Astrocyte (in vitro differentiated cells and primary cell): ENCODE data around the gene SYVN1. TPM values are rescaled to one million over a fixed set of nuclear protein-coding genes. Genes with fewer than 3 reads are reported as not detected.
A peak's percentile ranks its signal among the peaks of the same experiment; 100 is the strongest.

Experiments used
- DNase-seq: peaks from one replicate; pipeline ENCODE4 v3.0.0-alpha.2; 2010; ENCODE audit warnings: low read depth
- FAIRE-seq: peaks from 2 replicates; lab custom pipeline; 2011; peaks lifted over from hg19 to GRCh38; lab: Jason Lieb, UNC
- H2AFZ ChIP-seq: 2 replicates; pipeline ENCODE4 v1.6.0; 2012; ENCODE audit warnings: low read depth, low read length, inconsistent platforms
- H3K27ac ChIP-seq: 2 replicates; pipeline ENCODE4 v1.5.1; 2011; ENCODE audit warnings: low read depth, low read length, inconsistent platforms
- H3K27me3 ChIP-seq: 2 replicates; pipeline ENCODE4 v1.6.0; 2011; ENCODE audit warnings: low read length, inconsistent platforms; ENCODE audit not compliant: insufficient read depth
- H3K36me3 ChIP-seq: 2 replicates; pipeline ENCODE4 v1.5.1; 2011; ENCODE audit warnings: low read length, inconsistent platforms; ENCODE audit not compliant: insufficient read depth
- H3K4me1 ChIP-seq: 2 replicates; pipeline ENCODE4 v1.5.1; 2011; ENCODE audit warnings: low read length, inconsistent platforms; ENCODE audit not compliant: insufficient read depth
- H3K4me2 ChIP-seq: 2 replicates; pipeline ENCODE4 v1.6.0; 2012; ENCODE audit warnings: low read length, inconsistent platforms
- H3K4me3 ChIP-seq: 2 replicates; pipeline ENCODE4 v1.5.1; 2011; ENCODE audit warnings: low read depth, mild to moderate bottlenecking, low read length, inconsistent platforms; ENCODE audit not compliant: insufficient read depth
- H3K79me2 ChIP-seq: 2 replicates; pipeline ENCODE4 v1.6.0; 2012; ENCODE audit warnings: mild to moderate bottlenecking, low read length, inconsistent platforms; ENCODE audit not compliant: insufficient read depth
- H3K9ac ChIP-seq: 2 replicates; pipeline ENCODE4 v1.6.0; 2012; ENCODE audit warnings: mild to moderate bottlenecking, low read length, inconsistent platforms
- H3K9me3 ChIP-seq: 2 replicates; pipeline ENCODE4 v1.5.1; 2012; ENCODE audit warnings: low read depth, mild to moderate bottlenecking, low read length, inconsistent platforms; ENCODE audit not compliant: insufficient read depth
- H4K20me1 ChIP-seq: 2 replicates; pipeline ENCODE4 v1.6.0; 2012; ENCODE audit warnings: low read length, inconsistent platforms; ENCODE audit not compliant: insufficient read depth
- H3K27ac Mint-ChIP-seq: one replicate; pipeline ENCODE4 v1.8.0; 2021; ENCODE audit warnings: mild to moderate bottlenecking, mixed read lengths; ENCODE audit not compliant: unreplicated experiment
- H3K27me3 Mint-ChIP-seq: one replicate; pipeline ENCODE4 v1.8.0; 2021; ENCODE audit warnings: low read depth, mixed read lengths; ENCODE audit not compliant: unreplicated experiment
- H3K36me3 Mint-ChIP-seq: one replicate; pipeline ENCODE4 v1.8.0; 2021; ENCODE audit warnings: low read depth, mixed read lengths; ENCODE audit not compliant: unreplicated experiment
- H3K4me1 Mint-ChIP-seq: one replicate; pipeline ENCODE4 v1.8.0; 2021; ENCODE audit warnings: low read depth, mixed read lengths; ENCODE audit not compliant: unreplicated experiment
- H3K4me3 Mint-ChIP-seq: one replicate; pipeline ENCODE4 v1.8.0; 2021; ENCODE audit warnings: mild to moderate bottlenecking, moderate library complexity, mixed read lengths; ENCODE audit not compliant: unreplicated experiment
- H3K9me3 Mint-ChIP-seq: one replicate; pipeline ENCODE4 v1.8.0; 2021; ENCODE audit warnings: mild to moderate bottlenecking, mixed read lengths; ENCODE audit not compliant: unreplicated experiment
- CTCF ChIP-seq: IDR thresholded peaks from 2 replicates; pipeline ENCODE4 v1.5.1; 2011; ENCODE audit warnings: low read depth, mild to moderate bottlenecking, inconsistent platforms, low read length, moderate library complexity; ENCODE audit not compliant: insufficient read depth
- EZH2 ChIP-seq: IDR thresholded peaks from 2 replicates; pipeline ENCODE4 v1.6.1; 2012; ENCODE audit warnings: mild to moderate bottlenecking, low read length, inconsistent platforms; ENCODE audit not compliant: insufficient read depth
- total RNA-seq: library from RNA; stranded (reverse); gene quantifications from 2 replicates; pipeline ENCODE4 v1.2.1, GENCODE V29; 2021

The SYVN1 gene
- total RNA-seq, 1 donor from 2014 or later = 43.0 TPM

GRCh38 chr11:65114538-65115171 lies 19.7 kb downstream of the SYVN1 start:
- H3K4me2 ChIP-seq = no peak overlapping the region
- no peak overlapping the region for H3K9ac ChIP-seq
- no peak for FAIRE-seq
- no peaks in the 10 kb centered on the region for H3K9me3 Mint-ChIP-seq
- H3K9me3 ChIP-seq = no peaks in the 10 kb centered on the region
- H3K27ac ChIP-seq = no peak overlapping the region
- H4K20me1 ChIP-seq = peaks cover 27% of the 10 kb centered on the region
- H3K4me1 Mint-ChIP-seq = peaks cover 6% of the 10 kb centered on the region
- H3K4me1 ChIP-seq = peaks cover 34% of the 10 kb centered on the region
- no peak overlapping the region for H3K4me3 ChIP-seq
- peaks cover 25% of the 10 kb centered on the region for H3K79me2 ChIP-seq
- peak overlapping the region; percentile 34 for H3K4me3 Mint-ChIP-seq
- peaks cover 9% of the 10 kb centered on the region for H3K36me3 Mint-ChIP-seq
- peaks cover 2% of the 10 kb centered on the region for H3K36me3 ChIP-seq
- TF ChIP-seq CTCF = no peak
- TF ChIP-seq EZH2 = no peak
- H3K27me3 ChIP-seq = no peaks in the 10 kb centered on the region
- no peak overlapping the region for H3K27ac Mint-ChIP-seq
- no peaks in the 10 kb centered on the region for H3K27me3 Mint-ChIP-seq
- DNase-seq = no peak
- H2AFZ ChIP-seq = no peak overlapping the region

DNA sequence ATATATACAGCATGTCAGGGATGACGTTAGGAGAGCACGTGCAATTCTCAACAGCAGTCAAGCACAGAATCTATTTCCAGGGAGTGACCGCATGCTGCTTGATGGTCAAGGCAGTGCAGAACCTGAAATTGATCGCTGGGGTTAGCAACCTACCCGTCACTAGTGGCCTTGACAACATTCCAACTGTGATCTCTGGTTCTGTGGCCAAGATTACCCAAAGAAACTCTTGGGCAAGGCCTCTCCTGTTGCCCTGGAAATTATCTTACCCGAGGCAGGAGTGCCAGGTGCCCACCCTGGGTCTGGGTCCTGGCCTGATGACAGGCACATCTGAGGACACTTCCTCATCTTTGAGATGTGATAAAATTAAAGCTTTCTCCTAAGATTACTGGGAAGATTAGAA lies 20.5 kb downstream of the SYVN1 start:
- Mint-ChIP-seq H3K9me3 (no peaks in the 10 kb centered on the region), H3K4me1 (peaks cover 6% of the 10 kb centered on the region), H3K27me3 (no peaks in the 10 kb centered on the region), H3K4me3 (peak overlapping the region; percentile 82), H3K27ac (peak overlapping the region; percentile 62), H3K36me3 (peaks cover 10% of the 10 kb centered on the region)
- Histone ChIP-seq H3K36me3 (no peaks in the 10 kb centered on the region), H3K4me1 (peaks cover 34% of the 10 kb centered on the region), H3K4me2 (no peak overlapping the region), H2AFZ (no peak overlapping the region), H3K9me3 (no peaks in the 10 kb centered on the region), H4K20me1 (peaks cover 26% of the 10 kb centered on the region), H3K27ac (no peak overlapping the region), H3K79me2 (peaks cover 23% of the 10 kb centered on the region), H3K27me3 (no peaks in the 10 kb centered on the region), H3K9ac (no peak overlapping the region), H3K4me3 (no peak overlapping the region)
- TF ChIP-seq EZH2 (no peak), CTCF (no peak)
- FAIRE-seq (no peak), DNase-seq (no peak)

- no peaks in the 10 kb centered on the region for H3K36me3 ChIP-seq
- peaks cover 22% of the 10 kb centered on the region for H4K20me1 ChIP-seq
- peaks cover 23% of the 10 kb centered on the region for H3K79me2 ChIP-seq
- H2AFZ ChIP-seq = no peak overlapping the region
- H3K4me3 ChIP-seq = no peak overlapping the region
- FAIRE-seq = no peak
- H3K27ac ChIP-seq = no peak overlapping the region
- Mint-ChIP-seq H3K27me3 (no peaks in the 10 kb centered on the region), H3K4me1 (peaks cover 6% of the 10 kb centered on the region), H3K9me3 (no peaks in the 10 kb centered on the region), H3K4me3 (peak overlapping the region; percentile 82), H3K36me3 (peaks cover 8% of the 10 kb centered on the region), H3K27ac (peak overlapping the region; percentile 67)
- no peaks in the 10 kb centered on the region for H3K27me3 ChIP-seq
- no peak for TF ChIP-seq CTCF
- no peak for TF ChIP-seq EZH2
- no peak for DNase-seq
- peak overlapping the region; percentile 74 for H3K9ac ChIP-seq
- H3K4me1 ChIP-seq = peaks cover 34% of the 10 kb centered on the region
- no peaks in the 10 kb centered on the region for H3K9me3 ChIP-seq
- H3K4me2 ChIP-seq = peak overlapping the region; percentile 96
Measured at GRCh38 chr11:65113361-65113756, 21.0 kb downstream of the SYVN1 start.
